ENCODE measurements around the gene FLRT2.

Gene FLRT2

DNA sequence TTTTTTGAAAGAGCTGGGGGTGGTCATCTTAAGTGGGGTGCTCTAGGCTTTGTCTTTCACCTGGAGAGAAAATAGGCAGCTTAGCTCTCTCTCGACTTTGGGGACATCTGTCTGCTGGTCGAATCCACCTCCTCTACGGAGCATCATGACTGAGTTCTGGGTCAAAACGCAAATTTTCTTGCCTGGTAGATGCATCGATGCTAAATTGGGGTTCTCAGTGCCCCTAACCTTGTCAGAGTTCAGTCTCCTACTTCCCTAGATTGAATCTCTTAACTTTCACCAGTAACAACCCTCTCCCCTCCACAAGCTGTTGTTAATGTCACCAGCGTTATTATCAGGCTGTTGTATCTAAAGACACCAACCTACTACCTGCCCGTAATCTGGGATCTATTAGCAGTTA, 682 bp downstream of the FLRT2 start:
- no peak for DNase-seq (ENCODE audit: low read depth)

GRCh38 chr14:85531141-85531586, 1.2 kb downstream of the FLRT2 start:
- peak; percentile 74 for DNase-seq (ENCODE audit: low read depth)

DNA sequence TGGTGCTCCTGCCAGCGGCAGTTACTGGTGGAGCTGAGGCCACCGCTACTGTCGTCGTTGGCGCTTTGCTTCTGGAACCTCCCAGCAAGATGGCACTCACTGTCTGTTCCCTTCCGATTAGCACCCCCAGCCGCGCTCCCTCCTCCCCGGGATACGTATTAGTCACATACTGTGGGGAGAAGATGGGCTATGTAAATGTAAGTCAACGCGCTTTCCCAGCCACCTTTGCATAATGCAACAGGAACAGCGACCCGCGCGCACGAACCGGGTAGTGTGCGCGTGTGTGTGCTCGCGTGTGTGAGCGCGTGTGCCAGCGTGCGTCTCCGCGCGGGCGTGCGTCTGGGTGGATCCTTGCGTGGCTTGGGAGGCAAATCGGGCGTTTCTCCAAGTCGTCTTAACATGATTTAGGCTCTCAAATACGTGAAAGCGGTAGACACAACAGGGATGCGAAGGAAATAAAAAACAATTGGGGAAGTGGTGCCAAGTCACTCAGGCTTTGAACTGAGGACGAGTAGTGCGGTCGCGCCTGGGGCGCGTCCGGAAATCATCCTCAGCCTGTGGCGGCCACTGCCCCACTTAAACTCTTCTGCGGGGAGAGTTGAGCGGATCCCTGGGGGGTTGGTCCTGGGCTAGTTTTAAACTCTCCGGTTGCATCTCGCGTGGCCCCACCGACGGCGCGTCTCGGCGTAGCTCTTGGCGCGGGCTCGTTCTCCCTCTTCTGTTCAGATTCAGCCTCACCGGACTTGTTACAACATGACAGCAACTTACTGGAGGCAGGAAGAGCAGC, 1.8 kb downstream of the FLRT2 start:
- peak; percentile 75 for DNase-seq (ENCODE audit: low read depth)

GRCh38 chr14:85532374-85533022, 2.6 kb downstream of the FLRT2 start:
- DNase-seq (ENCODE audit: low read depth): no peak

DNA sequence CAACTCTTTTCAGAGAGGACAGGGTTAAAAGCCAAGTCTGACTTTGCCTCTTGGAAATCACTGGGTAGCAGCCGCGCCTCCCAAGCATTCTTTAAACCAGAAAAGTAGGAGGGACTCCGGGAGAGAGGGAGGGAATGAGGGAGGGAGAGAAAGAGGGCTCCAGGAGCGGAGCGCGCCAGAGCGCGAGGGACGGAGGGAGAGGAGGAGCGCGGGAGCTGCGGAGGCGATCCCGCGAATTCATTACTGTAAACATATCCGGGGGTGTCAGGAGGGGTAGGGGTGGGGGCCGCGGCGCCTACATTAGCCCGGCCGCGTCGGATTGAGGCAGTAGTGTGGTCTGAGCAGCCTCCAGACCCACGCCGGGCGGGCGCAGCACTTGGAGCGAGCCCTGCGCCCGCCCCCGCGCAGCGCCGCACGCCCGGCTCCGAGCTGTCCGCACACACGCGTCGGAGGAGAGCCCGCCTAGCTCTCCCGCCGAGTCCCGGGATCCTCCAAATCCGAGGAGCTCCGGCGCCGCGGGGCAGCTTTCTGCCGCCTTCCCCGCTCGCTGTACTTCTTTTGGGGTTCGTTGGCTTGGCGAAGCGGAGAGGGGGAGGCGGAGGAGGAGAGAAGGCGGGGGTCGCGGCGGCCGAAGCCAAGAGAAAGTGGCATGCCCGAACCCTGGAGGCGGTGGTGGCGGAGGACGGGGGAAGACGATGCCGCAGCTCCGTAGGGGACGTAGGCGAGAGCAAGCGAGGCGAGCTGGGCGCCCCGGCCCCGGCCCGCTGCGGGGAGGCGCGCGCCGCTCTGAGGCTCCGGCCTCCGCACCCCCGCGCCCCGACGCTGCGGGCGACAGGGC, 3.3 kb downstream of the FLRT2 start:
- DNase-seq (ENCODE audit: low read depth): peak; percentile 88

- no peak for DNase-seq (ENCODE audit: low read depth)
Measured at GRCh38 chr14:85533861-85534291, 3.9 kb downstream of the FLRT2 start.

- no peak for DNase-seq (ENCODE audit: low read depth)
Measured at GRCh38 chr14:85534458-85535293, 4.7 kb downstream of the FLRT2 start.

GRCh38 chr14:85535321-85535720, 5.4 kb downstream of the FLRT2 start:
- DNase-seq (ENCODE audit: low read depth): no peak

GRCh38 chr14:85535991-85536832, 6.3 kb downstream of the FLRT2 start:
- DNase-seq (ENCODE audit: low read depth): no peak

GRCh38 chr14:85536833-85537190, 6.9 kb downstream of the FLRT2 start:
- no peak for DNase-seq (ENCODE audit: low read depth)

DNA sequence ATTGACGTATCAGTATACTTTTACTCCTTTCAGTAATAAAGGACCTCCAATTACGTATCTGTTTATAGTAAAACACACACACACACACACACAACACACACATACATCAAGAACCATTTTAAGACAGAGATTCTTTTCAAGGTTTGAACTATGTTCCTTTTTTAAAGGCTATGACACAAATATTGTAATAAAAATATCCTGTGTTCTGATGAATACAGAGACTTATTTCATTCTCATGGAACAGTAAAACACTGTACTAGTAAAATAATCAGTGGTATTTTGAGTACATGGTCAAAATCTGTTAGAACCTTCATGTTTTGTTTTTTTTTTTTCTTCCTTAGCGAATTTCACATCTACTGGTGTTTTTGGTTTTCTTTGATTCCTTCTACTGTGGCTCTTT, 7.6 kb downstream of the FLRT2 start:
- DNase-seq (ENCODE audit: low read depth): no peak

DNA sequence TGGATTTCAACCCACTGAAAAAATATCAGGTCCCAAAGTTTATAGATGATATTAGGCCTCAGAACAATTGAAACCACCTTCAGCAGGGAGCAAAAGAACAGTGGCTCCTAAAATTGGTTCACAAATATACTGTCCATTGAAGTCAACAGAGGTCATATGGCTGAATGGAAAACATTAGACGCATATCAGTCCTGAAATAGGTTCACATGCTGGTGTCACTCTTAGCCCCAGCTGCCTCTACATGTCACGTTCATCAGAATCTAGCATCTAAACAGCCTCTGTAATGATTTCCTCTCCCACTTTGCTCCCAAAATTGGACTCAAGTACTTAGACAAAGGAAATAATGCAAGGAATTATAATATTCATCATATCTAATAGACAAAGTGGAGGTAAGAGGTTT, 8.7 kb downstream of the FLRT2 start:
- no peak for DNase-seq (ENCODE audit: low read depth)

DNA sequence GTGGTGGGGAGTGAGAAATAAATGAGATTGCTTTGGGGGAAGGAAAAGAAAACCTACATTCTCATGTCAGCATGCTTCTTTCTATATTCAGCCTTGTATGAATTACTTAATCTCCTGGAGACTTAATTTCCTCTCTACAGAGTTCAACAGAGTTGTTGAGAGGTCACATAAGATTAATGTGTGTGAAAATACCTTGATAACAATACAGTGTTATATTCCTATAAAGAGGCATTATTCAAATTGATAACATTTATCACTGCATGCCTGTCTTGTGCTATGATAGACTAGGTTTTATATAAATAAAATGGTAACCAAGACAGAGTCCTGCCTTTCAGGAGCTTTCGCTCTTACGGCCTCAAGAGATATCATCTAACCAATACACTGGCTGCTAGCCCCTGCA, 9.6 kb downstream of the FLRT2 start:
- no peak for DNase-seq (ENCODE audit: low read depth)

- DNase-seq (ENCODE audit: low read depth): no peak
Measured at GRCh38 chr14:85542623-85543022, 12.7 kb downstream of the FLRT2 start.

- no peak for DNase-seq (ENCODE audit: low read depth)
Measured at GRCh38 chr14:85545738-85546137, 15.8 kb downstream of the FLRT2 start.

GRCh38 chr14:85546390-85546789, 16.4 kb downstream of the FLRT2 start:
- DNase-seq (ENCODE audit: low read depth): no peak

- no peak for DNase-seq (ENCODE audit: low read depth)
Measured at GRCh38 chr14:85549697-85550096, 19.8 kb downstream of the FLRT2 start.

DNA sequence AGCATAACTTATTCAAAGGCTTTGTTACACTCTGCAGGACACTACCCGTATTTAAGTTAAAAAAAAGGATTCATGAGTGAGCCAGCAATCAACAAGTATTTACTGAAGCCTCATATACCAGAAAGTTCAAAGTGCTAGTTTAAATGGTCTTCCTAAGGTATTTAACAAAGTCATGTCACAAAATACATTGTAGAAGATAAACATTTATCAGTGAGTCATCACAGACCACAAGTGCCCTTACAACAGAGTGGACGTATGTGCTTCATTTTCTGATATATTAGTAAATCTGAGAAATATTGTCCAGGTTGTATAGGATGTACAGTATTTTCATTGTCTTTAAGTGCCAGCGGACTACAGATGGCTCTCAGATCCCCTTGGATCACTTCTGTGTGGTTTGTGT, 24.2 kb downstream of the FLRT2 start:
- no peak for DNase-seq (ENCODE audit: low read depth)

DNA sequence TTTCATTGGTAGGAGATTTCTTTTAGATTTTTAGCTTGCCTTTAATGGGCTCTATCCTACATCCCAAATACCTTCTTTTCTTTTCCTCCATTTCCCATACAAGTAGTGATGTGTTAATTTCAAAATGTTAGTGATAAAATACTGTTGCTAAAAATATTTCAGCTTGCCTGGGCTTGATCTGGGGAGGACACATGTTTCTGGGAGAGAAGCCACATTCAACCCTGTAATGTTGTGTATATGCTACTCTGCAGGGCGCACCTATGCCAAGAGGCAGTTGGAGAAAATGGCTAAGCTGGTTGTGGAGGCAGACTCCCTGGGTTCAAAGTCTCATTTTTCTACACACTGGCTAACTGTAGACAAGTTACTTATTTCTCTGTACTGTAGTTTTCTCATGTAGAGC, 26.3 kb downstream of the FLRT2 start:
- no peak for DNase-seq (ENCODE audit: low read depth)

- no peak for DNase-seq (ENCODE audit: low read depth)
Measured at GRCh38 chr14:85558505-85558904, 28.6 kb downstream of the FLRT2 start.

DNA sequence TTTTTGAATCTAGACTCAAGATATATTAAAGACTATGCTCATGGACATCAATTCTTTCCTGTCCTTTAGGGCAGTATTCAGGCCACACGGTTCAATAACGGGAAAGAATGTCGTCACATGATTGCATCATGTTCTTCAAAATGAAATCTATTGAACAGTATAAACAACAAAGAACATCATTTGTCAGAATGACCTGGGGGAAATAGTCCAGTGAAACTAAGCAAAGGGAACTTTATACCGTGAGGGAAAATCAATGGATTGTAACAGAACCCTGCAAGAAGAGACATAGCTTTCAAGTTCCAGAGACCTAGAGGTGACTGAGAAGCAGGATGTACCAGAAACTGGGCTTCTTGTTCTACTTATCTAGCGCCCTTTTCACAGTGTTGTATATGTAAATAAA, 32.7 kb downstream of the FLRT2 start:
- DNase-seq (ENCODE audit: low read depth): no peak

Measured in fibroblast of the conjunctiva (primary cell).